HG02938 (cell line): ENCODE data around the gene SYNPO.

Experiments used
- ATAC-seq: cut with Tn5 transposase; IDR thresholded peaks from one replicate; pipeline ENCODE4 v1.9.1; 2021; ENCODE audit warnings: mild to moderate bottlenecking, moderate library complexity; ENCODE audit not compliant: unreplicated experiment

SYNPO gene

GRCh38 chr5:150674341-150674821, 33.9 kb downstream of the SYNPO start:
- ATAC-seq, result no peak

DNA sequence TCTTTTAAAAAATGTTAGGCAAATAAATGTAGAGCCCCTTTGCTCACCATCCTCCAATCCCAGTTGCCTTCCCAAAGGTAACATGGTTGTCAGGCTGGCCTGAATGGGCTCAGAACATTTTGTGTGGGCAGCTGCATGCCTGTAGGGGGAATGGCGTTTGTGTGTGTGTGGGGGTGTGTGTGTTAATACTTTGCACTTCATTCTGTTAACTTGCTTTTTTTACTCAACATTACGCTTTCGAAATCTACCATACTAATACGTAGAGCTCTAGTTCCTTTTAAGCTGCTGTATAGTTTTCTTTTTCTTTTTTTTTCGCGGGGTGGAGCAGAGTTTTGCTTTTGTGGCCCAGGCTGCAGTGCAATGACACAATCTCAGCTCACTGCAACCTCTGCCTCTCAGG, 34.6 kb downstream of the SYNPO start:
- ATAC-seq, result no peak

DNA sequence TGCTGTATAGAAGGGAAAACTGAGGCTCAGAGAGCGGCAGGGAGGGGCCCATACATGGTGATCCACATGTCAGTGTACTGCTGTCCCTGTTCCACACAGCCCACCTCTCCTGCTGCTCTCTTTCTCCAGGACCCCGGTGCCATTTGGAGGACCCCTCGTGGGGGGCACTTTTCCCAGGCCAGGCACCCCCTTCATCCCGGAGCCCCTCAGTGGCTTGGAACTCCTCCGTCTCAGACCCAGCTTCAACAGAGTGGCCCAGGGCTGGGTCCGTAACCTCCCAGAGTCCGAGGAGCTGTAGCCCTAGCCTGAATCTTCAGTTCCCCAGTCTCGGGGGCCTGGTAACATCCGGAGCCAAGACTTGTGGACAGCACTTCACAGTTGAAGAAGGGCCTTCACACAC, 36.1 kb downstream of the SYNPO start:
- ATAC-seq, result no peak

DNA sequence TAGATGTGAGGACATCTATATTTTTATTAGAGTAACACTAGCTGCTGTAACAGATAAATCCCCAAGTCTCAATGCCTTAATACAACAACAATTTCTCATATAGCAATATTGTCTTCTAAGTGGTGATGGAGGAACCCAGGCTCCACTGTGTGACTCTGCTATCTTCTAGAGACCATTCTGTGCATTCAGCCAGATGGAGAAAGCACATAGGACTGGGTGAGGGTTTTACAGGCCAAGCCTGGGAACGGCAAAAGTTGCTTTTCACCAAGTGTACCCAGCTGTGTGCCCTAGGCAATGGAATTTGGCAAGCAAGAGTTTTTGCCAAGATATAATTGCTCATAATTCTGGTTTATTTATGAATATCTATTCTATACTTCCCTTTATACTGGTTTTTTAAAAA, 48.7 kb downstream of the SYNPO start:
- no peak for ATAC-seq

- no peak for ATAC-seq
These were observed 50.3 kb downstream of the SYNPO start for GRCh38 chr5:150690760-150691159.

- no peak for ATAC-seq
These were observed 51.8 kb downstream of the SYNPO start for GRCh38 chr5:150692276-150692675.

DNA sequence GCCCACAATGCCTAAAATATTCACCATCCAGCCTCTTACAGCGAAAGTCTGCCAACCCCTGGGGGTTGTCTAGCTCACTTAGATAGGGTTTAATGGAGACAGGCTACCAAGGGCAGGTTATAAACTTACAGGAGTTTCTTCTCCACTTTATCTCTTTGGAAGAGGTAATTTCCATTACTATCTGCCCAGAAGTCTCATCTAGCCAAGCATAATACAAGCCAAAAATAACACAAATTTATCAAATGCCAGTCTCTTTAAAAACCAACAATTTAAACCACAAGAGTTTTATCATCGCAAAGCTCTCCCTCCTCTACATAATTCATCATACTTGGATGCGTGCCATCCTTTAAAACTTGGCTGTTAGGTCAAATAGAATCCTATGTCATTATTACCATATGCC, 54.2 kb downstream of the SYNPO start:
- ATAC-seq, result no peak

DNA sequence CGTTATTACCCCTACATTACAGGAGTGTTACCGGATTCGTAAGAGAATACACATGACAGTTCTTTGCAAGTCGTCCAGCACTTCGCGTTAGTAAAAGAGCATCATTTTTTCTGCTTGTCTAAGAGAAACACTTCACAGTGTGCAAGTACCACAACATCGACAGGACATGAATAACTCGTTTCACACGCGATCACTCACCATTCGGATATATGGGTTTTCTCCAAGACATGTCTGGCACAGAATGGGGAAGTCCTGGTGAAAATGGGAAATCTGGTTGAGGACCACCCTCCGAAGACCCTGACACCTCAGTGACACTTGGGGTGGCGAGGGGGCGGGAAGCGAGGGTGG, 59.8 kb downstream of the SYNPO start:
- ATAC-seq, result peak; percentile 15

- ATAC-seq, result peak; percentile 93
These were observed 60.3 kb downstream of the SYNPO start, which contains the start of gene RBM22 for GRCh38 chr5:150700594-150701377. Gene RBM22, minus strand, starts transcription at chr5:150701062. Its CDS starts 77 bp downstream, at chr5:150700985.

- no peak for ATAC-seq
These were observed 63.3 kb downstream of the SYNPO start for GRCh38 chr5:150703762-150704161.

DNA sequence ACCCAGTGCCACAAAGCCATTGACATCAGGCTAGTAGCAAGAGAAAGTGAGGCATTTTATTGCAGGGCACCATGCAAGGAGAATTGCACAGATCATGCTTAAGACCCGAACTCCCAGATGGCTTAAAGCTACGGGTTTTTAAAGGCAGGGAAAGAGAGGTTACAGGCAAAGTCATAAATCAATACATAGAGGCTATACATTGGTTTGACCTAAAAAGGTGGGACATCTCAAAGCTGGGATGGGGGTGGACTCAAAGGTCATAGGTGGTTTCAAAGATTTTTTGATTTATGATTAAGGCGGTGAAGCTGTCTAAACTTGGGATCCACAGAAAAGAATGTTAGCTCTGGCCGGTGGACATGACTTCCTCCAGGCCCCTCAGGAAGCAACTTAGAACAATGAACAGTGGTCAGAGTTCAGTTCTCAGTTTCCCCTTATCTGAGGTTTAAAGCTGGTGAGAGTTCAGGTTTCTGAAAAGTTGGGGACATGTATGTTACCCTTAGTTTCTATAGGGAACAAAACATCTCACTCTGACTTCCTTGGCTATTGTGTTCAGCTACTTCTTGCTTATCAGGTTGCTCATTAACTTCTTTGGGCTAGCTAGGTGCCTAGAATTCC, 66.4 kb downstream of the SYNPO start:
- ATAC-seq, result no peak
